ENCODE results near the gene ZXDC.

ZXDC gene

GRCh38 chr3:126433496-126434263 lies 42.0 kb downstream of the ZXDC start:
- no peak for DNase-seq

GRCh38 chr3:126433105-126433430 lies 42.6 kb downstream of the ZXDC start:
- DNase-seq: no peak

GRCh38 chr3:126432361-126433104 lies 43.2 kb downstream of the ZXDC start:
- DNase-seq: no peak

- no peak for DNase-seq
Observed at GRCh38 chr3:126431103-126431534, 44.6 kb downstream of the ZXDC start.

GRCh38 chr3:126424751-126425150 lies 50.9 kb downstream of the ZXDC start:
- DNase-seq: no peak

GRCh38 chr3:126424039-126424717 lies 51.5 kb downstream of the ZXDC start:
- DNase-seq: no peak

GRCh38 chr3:126423191-126424038 lies 52.3 kb downstream of the ZXDC start:
- no peak for DNase-seq

GRCh38 chr3:126422571-126423091 lies 53.1 kb downstream of the ZXDC start:
- DNase-seq: no peak

- DNase-seq: no peak
Observed at GRCh38 chr3:126422121-126422520, 53.6 kb downstream of the ZXDC start.

- DNase-seq: no peak
Observed at GRCh38 chr3:126421573-126422119, 54.0 kb downstream of the ZXDC start.

- no peak for DNase-seq
Observed at GRCh38 chr3:126419886-126420786, 55.6 kb downstream of the ZXDC start.

- no peak for DNase-seq
Observed at GRCh38 chr3:126419151-126419703, 56.5 kb downstream of the ZXDC start.

GRCh38 chr3:126418661-126419131 lies 57.0 kb downstream of the ZXDC start:
- no peak for DNase-seq

- DNase-seq: no peak
Observed at GRCh38 chr3:126417981-126418530, 57.6 kb downstream of the ZXDC start.

- no peak for DNase-seq
Observed at GRCh38 chr3:126417515-126417914, 58.2 kb downstream of the ZXDC start.

- DNase-seq: no peak
Observed at GRCh38 chr3:126416943-126417342, 58.7 kb downstream of the ZXDC start.

GRCh38 chr3:126415661-126416591 lies 59.8 kb downstream of the ZXDC start:
- no peak for DNase-seq

GRCh38 chr3:126414961-126415660 lies 60.6 kb downstream of the ZXDC start:
- DNase-seq: no peak

- DNase-seq: no peak
Observed at GRCh38 chr3:126414406-126414805, 61.3 kb downstream of the ZXDC start.
